ENCODE data around the gene RIT2.

DNA sequence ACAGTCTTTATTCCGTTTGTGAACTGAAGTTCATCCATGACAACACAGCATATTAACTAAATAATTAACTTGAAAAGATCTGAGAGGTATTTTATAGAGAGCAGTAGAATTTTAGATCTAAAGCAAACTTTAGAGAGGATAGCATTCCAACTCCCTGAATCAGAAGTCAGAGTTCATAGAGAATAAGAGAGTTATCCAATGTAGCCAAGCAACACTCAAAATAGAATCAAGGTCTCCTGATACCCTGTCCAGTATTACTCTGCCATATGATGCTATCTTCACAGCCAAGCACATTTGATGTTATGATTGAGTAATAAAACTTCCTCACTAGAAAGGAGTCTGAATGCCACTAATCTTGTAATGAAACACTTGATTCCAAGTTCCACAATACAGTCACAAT lies 55.5 kb downstream of the RIT2 start:
- no peak for TF ChIP-seq FOXP1 (CRISPR knock-in tag; IDR thresholded peaks at IDR 0.05; ENCODE audit: borderline replicate concordance)
- TF ChIP-seq, protein P1, sequence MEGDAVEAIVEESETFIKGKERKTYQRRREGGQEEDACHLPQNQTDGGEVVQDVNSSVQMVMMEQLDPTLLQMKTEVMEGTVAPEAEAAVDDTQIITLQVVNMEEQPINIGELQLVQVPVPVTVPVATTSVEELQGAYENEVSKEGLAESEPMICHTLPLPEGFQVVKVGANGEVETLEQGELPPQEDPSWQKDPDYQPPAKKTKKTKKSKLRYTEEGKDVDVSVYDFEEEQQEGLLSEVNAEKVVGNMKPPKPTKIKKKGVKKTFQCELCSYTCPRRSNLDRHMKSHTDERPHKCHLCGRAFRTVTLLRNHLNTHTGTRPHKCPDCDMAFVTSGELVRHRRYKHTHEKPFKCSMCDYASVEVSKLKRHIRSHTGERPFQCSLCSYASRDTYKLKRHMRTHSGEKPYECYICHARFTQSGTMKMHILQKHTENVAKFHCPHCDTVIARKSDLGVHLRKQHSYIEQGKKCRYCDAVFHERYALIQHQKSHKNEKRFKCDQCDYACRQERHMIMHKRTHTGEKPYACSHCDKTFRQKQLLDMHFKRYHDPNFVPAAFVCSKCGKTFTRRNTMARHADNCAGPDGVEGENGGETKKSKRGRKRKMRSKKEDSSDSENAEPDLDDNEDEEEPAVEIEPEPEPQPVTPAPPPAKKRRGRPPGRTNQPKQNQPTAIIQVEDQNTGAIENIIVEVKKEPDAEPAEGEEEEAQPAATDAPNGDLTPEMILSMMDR (IDR thresholded peaks at IDR 0.05) = no peak
- TF ChIP-seq, protein P2, sequence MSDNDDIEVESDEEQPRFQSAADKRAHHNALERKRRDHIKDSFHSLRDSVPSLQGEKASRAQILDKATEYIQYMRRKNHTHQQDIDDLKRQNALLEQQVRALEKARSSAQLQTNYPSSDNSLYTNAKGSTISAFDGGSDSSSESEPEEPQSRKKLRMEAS (CRISPR knock-in tag; IDR thresholded peaks at IDR 0.05) = no peak
- no peak for TF ChIP-seq GABPB1 (CRISPR knock-in tag; IDR thresholded peaks at IDR 0.05)
- TF ChIP-seq, protein P3, sequence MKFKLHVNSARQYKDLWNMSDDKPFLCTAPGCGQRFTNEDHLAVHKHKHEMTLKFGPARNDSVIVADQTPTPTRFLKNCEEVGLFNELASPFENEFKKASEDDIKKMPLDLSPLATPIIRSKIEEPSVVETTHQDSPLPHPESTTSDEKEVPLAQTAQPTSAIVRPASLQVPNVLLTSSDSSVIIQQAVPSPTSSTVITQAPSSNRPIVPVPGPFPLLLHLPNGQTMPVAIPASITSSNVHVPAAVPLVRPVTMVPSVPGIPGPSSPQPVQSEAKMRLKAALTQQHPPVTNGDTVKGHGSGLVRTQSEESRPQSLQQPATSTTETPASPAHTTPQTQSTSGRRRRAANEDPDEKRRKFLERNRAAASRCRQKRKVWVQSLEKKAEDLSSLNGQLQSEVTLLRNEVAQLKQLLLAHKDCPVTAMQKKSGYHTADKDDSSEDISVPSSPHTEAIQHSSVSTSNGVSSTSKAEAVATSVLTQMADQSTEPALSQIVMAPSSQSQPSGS (CRISPR knock-in tag; IDR thresholded peaks at IDR 0.05; ENCODE audit: borderline replicate concordance, low read depth) = no peak
- TF ChIP-seq, protein P4, sequence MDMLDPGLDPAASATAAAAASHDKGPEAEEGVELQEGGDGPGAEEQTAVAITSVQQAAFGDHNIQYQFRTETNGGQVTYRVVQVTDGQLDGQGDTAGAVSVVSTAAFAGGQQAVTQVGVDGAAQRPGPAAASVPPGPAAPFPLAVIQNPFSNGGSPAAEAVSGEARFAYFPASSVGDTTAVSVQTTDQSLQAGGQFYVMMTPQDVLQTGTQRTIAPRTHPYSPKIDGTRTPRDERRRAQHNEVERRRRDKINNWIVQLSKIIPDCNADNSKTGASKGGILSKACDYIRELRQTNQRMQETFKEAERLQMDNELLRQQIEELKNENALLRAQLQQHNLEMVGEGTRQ (CRISPR knock-in tag; IDR thresholded peaks at IDR 0.05) = no peak

Measured in WTC11 (cell line).